Spinal cord (tissue), 10 donors: ENCODE data around the gene TTC28. TPM values are rescaled to one million over a fixed set of nuclear protein-coding genes. Genes with fewer than 3 reads are reported as not detected.
A peak's percentile ranks its signal among the peaks of the same experiment; 100 is the strongest.
"Not testable (repeated sequence)": the region's sequence is repeated elsewhere in the genome, so short reads cannot be mapped to it uniquely, and the experiment has no call there.

Experiments
- DNase-seq, 6 donors: peaks; one replicate each; pipeline versions ENCODE4 v3.0.0 to v3.0.0-alpha.2; 2013 to 2015; ENCODE audit warnings: low spot score in 6 of 6, low read depth in 4 of 6
- H3K27ac ChIP-seq: one replicate; pipeline ENCODE4 v1.5.1; 2013; ENCODE audit warnings: low read depth, low read length, control low read depth
- H3K27me3 ChIP-seq: one replicate; pipeline ENCODE4 v1.6.1; 2013; ENCODE audit warnings: low read length; ENCODE audit not compliant: control insufficient read depth, insufficient read depth
- H3K36me3 ChIP-seq: one replicate; pipeline ENCODE4 v1.6.1; 2013; ENCODE audit warnings: low read length; ENCODE audit not compliant: control insufficient read depth, insufficient read depth
- H3K4me1 ChIP-seq: one replicate; pipeline ENCODE4 v1.6.1; 2013; ENCODE audit warnings: low read length; ENCODE audit not compliant: control insufficient read depth, insufficient read depth
- H3K4me3 ChIP-seq: one replicate; pipeline ENCODE4 v1.5.1; 2013; ENCODE audit warnings: low read depth, low read length, control low read depth
- H3K9me3 ChIP-seq: one replicate; pipeline ENCODE4 v1.6.1; 2013; ENCODE audit warnings: low read length; ENCODE audit not compliant: control insufficient read depth, insufficient read depth
- WGBS: methylation state at CpG from one replicate; pipeline ENCODE4 v1.1.5; 2013; ENCODE audit warnings: missing lambda C conversion rate; ENCODE audit not compliant: insufficient coverage; 5-methylcytosine and 5-hydroxymethylcytosine counted together
- long read RNA-seq, 4 donors: transcript quantifications; one replicate each; lab custom pipeline, GENCODE V29; 2026
- polyA plus RNA-seq, 2 donors: library from polyadenylated mRNA; unstranded; fragments of 120-200 nt; gene quantifications; one replicate each; pipeline ENCODE4 v1.2.1, GENCODE V29; 2013; ENCODE audit not compliant: insufficient read length in 2 of 2
- total RNA-seq, 2 donors: library from RNA; depleted of rRNA in 1 of 2; stranded (reverse); fragments of 120-200 nt in 1 of 2; fragments of >200 nt in 1 of 2; gene quantifications; one replicate each; pipeline versions ENCODE4 v1.2.3 to v1.2.4, GENCODE V29; 2013 to 2014
- donor health status: healthy.

TTC28 gene
- 10 to 100 TPM; 39.6 to 44.0 TPM for total RNA-seq
- 10 to 100 TPM; 19.4 to 21.1 TPM for polyA plus RNA-seq
- long read RNA-seq, donor 1, partial matches to known transcripts: 0 of 5 reads
- long read RNA-seq, donor 1, other reads (novel, unspliced or antisense): 0 of 5 reads
- long read RNA-seq, donor 2, partial matches to known transcripts: 0 of 3 reads
- long read RNA-seq, donor 2, other reads (novel, unspliced or antisense): 0 of 3 reads
- long read RNA-seq, donor 3, partial matches to known transcripts: 0 of 3 reads
- long read RNA-seq, donor 3, other reads (novel, unspliced or antisense): 0 of 3 reads
- long read RNA-seq, donor 4, partial matches to known transcripts: 0 of 5 reads
- long read RNA-seq, donor 4, other reads (novel, unspliced or antisense): 0 of 5 reads

DNA sequence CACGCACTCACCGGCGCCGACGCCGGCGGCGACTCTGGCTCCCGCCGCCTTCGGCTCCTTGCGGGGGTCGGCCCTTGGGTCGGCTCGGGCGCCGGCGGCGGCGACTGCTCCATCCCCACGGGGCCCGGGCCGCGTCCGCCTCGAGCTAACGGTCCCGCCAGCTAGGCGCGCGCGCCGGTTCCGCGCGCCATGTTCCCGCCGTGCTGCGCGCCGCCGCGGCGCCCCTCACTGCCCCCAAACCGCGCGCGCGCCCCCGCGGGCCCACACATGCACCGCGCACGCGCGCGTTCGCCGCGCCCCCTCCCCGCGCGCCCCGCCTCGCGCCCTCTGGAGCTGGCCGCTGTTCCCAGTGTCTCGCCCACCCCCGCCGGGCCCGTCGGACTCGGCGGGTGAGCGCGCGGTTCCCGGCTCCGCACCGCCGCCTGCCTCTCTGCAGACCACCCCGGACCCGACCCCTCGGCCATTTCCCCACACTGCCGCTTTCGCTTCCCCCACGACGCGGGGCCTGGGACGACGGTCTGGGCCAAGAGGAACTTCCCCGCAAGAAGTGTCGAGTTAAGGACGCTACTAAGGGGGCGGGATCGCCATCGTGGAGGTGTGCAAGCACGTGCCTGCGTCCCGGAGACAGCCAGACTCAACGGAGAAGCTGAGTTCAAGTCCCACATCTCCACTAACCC, at the start of gene TTC28:
Gene TTC28 (minus strand): TSS at position 230 of the 677 bp plus-strand sequence. CDS start 117 bp downstream, at position 113.
- peak within 1 kb of the TSS; percentile 33 for H3K27ac ChIP-seq
- not testable (repeated sequence) for H3K4me1 ChIP-seq, H3K9me3 ChIP-seq, H3K36me3 ChIP-seq, H3K27me3 ChIP-seq
- DNase-seq: peak; percentile 62 to 97 (median 86)
- peak within 1 kb of the TSS; percentile 86 for H3K4me3 ChIP-seq
- WGBS: under 1% methylated on average over 95 of the region's 101 CpGs

DNA sequence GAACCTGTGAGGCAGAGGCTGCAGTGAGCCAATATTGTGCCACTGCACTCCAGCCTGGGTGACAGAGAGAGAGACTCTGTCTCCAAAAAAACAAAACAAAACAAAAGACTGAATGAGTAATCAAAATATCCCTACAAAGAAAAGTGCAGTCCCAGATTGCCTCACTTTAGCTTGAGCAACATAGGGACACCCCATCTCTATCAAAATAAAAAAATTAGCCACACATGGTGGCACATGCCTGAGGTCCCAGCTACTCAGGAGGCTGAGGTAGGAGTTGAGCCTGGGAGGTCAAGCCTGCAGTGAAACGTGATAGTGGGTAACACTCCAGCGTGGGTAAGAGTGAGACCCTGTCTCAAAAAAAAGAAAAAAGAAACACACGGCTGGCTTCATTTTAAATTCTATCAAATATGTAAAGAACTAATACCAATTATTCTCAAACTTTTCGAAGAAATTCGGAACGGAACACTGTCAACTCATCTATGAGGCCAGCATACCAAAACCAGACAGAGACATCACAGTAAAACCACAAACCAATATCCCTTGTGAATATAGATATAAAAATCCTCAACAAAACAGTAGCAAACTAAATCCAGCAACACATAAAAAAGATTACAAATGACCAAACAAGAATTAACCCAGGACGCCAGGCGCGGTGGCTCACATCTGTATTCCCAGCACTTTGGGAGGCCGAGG, 49.1 kb upstream of the TTC28 start:
- H3K27me3 ChIP-seq: no peaks in the 10 kb centered on the region
- 100% methylated on average over 3 of the region's 10 CpGs for WGBS
- no peaks in the 10 kb centered on the region for H3K36me3 ChIP-seq
- H3K4me3 ChIP-seq: no peak overlapping the region
- no peaks in the 10 kb centered on the region for H3K9me3 ChIP-seq
- H3K27ac ChIP-seq: no peak overlapping the region
- no peak for DNase-seq
- H3K4me1 ChIP-seq: no peaks in the 10 kb centered on the region

DNA sequence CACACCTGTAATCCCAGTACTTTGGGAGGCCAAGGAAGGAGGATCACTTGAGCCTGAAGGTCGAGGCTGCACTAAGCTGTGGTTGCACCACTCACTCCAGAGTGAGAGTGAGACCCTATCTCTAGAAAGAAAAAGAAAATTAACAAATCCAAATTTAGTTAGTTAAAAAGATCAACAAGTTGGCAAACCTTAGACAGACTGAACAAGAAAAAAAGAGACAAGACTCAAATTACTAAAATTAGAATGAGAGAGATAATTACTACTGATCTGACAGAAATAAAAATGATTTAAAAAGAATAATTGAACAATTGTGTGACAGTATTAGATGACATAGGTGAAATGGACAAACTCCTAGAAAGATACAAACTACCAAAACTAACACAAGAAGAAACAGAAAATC, 48.4 kb upstream of the TTC28 start:
- Histone ChIP-seq H3K27ac (no peak overlapping the region), H3K9me3 (no peaks in the 10 kb centered on the region), H3K4me1 (no peaks in the 10 kb centered on the region), H3K36me3 (no peaks in the 10 kb centered on the region), H3K27me3 (no peaks in the 10 kb centered on the region), H3K4me3 (no peak overlapping the region)
- DNase-seq: no peak
- no CpG with 5 or more reads among the region's 1 CpG for WGBS

DNA sequence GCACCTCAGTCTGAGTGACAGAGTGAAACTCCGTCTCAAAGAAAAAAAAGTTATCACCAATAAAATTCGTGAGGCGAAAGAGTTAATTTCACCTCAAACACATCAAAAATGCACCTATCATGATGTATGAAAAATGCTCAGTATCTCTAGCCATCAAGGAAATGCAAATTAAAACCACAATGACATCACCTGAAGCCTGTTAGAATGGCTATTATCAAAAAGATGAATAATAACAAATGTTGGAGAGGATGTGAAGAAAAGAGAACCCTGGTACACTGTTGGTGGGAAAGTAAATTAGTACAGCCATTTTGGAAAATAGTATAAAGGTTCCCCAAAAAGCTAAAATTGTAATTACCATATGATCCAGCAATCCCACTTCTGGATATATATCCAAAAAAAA, 38.4 kb upstream of the TTC28 start:
- WGBS: no CpG with 5 or more reads among the region's 3 CpGs
- H3K36me3 ChIP-seq: no peaks in the 10 kb centered on the region
- H3K27ac ChIP-seq: no peak overlapping the region
- H3K4me3 ChIP-seq: no peak overlapping the region
- H3K27me3 ChIP-seq: no peaks in the 10 kb centered on the region
- H3K4me1 ChIP-seq: no peaks in the 10 kb centered on the region
- H3K9me3 ChIP-seq: no peaks in the 10 kb centered on the region
- DNase-seq: no peak

DNA sequence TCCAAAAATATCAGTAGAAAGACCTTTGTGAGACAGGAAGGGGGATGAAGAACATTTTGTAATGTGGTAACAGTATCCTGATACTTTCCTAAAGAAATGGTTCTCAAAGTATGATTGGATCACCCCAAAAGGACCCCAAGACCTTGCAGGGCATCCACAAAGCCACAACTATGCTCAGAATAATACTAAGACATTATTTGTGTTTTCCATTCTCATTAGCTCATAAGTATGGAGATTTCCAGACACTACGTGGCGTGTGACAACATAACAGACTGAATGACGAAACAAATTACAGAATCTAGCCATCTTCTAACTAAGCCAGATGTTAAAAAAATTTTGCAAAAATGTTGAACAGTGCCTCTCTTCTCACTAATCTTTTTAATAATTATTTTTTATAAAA, 37.0 kb upstream of the TTC28 start:
- Histone ChIP-seq H3K27ac (no peak overlapping the region), H3K27me3 (no peaks in the 10 kb centered on the region), H3K4me1 (no peaks in the 10 kb centered on the region), H3K4me3 (no peak overlapping the region), H3K9me3 (no peaks in the 10 kb centered on the region), H3K36me3 (no peaks in the 10 kb centered on the region)
- WGBS: no CpG with 5 or more reads among the region's 3 CpGs
- no peak for DNase-seq

DNA sequence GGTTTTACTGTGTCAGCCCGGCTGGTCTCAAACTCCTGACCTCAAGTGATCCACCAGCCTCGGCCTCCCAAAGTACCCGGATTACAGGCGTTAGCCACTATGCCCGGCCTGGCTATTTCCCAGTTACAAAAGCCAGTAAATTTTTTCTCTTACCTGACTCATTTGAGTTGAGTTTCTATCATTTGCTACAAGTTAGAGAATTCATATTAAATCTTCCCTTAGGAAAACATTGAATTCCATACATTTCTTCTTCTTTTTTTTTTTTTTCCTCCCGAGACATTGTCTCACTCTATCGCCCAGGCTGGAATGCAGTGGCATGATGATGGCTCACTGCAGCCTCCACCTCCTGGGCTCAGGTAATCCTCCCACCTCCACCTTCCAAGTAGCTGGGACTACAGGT, 36.0 kb upstream of the TTC28 start:
- Histone ChIP-seq H3K9me3 (no peaks in the 10 kb centered on the region), H3K4me1 (no peaks in the 10 kb centered on the region), H3K4me3 (no peak overlapping the region), H3K36me3 (no peaks in the 10 kb centered on the region), H3K27me3 (no peaks in the 10 kb centered on the region), H3K27ac (no peak overlapping the region)
- no peak for DNase-seq
- 82% methylated on average over 3 of the region's 7 CpGs for WGBS

DNA sequence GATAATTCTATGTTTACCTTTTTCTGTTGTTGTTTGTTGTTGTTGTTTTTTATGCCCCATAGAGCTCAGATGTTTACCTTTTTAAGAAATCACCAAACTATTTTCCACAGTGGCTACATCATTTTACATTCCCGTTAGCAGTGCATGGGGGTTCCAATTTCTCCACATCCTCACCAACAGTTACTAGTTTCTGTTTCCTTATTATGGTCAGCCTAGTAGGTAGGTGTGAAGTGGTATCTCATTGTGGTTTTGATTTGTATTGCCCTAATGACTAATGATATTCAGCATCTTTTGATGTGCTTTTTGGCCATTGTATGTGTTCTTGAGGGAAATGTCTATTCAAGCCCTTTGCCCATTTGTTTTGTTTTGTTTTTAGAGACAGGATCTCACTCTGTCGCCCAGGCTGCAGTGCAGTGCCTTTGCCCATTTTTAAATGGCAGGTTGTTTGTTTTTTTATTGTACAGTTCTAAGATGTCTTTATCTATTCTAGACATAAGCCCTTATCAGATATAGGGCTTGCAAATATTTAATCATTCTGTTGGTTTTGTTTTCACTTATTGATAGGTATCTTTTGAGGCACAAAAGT, 34.5 kb upstream of the TTC28 start:
- H3K27me3 ChIP-seq: no peaks in the 10 kb centered on the region
- no peak for DNase-seq
- no peak overlapping the region for H3K4me3 ChIP-seq
- H3K4me1 ChIP-seq: no peaks in the 10 kb centered on the region
- no CpG with 5 or more reads among the region's 2 CpGs for WGBS
- no peaks in the 10 kb centered on the region for H3K36me3 ChIP-seq
- H3K27ac ChIP-seq: no peak overlapping the region
- H3K9me3 ChIP-seq: no peaks in the 10 kb centered on the region

DNA sequence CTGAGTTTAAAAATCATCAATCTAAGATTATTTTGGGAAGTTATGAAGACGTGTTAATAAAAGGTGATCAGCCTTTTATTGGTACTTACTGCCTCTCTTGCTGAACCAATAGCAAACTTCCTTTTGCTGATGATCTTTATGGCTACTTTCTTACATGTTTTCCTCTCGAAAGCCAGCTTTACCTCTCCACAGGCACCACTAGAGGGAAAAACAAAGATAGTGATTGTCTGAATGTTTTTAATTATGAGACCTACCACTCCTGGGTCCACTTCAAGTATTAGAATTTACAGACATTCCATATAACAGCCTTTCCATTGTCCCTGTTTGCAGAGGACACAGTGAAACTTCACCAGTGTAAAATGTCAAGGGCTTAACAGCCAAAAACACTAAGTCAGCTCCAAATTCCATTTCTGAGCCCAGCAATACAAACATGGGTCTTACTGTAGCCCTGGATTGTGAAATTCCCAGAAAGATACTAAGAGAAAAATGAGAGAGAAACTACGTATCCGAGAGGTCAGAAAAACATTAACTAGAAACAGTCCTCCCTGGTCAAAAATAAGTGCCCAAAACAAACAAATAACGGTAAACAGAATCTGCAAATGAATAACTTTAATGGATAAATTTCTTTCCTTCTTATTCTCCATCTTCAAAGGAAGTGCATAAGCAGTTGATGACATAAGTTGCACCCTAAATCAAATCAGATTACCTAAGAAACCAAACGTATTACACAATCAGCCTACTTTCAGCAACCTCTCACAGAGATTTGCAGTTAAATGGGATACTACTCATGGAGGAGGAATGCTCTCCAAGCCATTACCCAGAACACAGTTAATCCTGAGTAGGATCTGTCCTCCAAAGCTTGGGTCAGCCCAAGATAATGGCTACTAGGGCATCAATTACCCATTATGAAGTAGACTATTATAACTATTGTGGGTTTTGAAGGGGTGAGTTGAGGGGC, 32.5 kb upstream of the TTC28 start:
- DNase-seq: peak in 1 of 6 donors; percentile 10
- H3K4me1 ChIP-seq: no peaks in the 10 kb centered on the region
- no peaks in the 10 kb centered on the region for H3K27me3 ChIP-seq
- WGBS: 100% methylated on average over 1 of the region's 6 CpGs
- H3K36me3 ChIP-seq: no peaks in the 10 kb centered on the region
- peak overlapping the region; percentile 53 for H3K27ac ChIP-seq
- H3K9me3 ChIP-seq: no peaks in the 10 kb centered on the region
- H3K4me3 ChIP-seq: no peak overlapping the region

DNA sequence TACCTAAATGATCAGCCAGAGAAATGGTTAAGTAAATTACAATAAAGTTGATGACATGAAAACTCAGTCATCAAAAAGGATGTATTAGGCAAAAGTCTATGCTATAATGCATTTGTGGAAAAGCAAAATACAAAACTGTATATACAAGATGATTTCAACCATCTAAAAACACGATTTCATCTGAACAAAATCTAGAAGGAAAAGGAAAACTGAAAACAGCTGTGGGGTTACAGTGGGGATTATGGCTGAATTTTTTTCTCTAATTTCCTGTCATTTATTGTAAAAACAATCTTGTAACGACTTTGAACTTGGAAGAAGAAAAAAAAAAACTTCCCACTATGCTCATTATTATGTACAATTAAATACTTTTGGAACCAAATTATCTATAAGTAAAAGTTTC, 31.7 kb upstream of the TTC28 start:
- WGBS: no CpG with 5 or more reads among the region's 2 CpGs
- H3K27ac ChIP-seq: peak overlapping the region; percentile 45
- no peak overlapping the region for H3K4me3 ChIP-seq
- DNase-seq: no peak
- no peaks in the 10 kb centered on the region for H3K36me3 ChIP-seq
- no peaks in the 10 kb centered on the region for H3K27me3 ChIP-seq
- no peaks in the 10 kb centered on the region for H3K4me1 ChIP-seq
- H3K9me3 ChIP-seq: no peaks in the 10 kb centered on the region
